Testis (tissue), 2 donors: ENCODE data around the gene DHX35.

Experiments used
- CTCF ChIP-seq, 3 experiments: fragments of 450-650 bp in 2 of 3; fragments of 200-600 bp in 1 of 3; sonication (generic) in 1 of 3; IDR thresholded peaks; one replicate each; pipeline ENCODE4 v1.5.1; 2016 to 2019; ENCODE audit warnings: antibody characterized with exemption in 3 of 3, mild to moderate bottlenecking in 2 of 3, moderate library complexity in 1 of 3
- POLR2A ChIP-seq: fragments of 450-650 bp; IDR thresholded peaks from one replicate; pipeline ENCODE4 v1.6.1; 2017; ENCODE audit warnings: antibody characterized with exemption, mild to moderate bottlenecking, moderate library complexity

GRCh38 chr20:38926142-38926933, 35.8 kb upstream of the DHX35 start, which contains the start of gene FAM83D:
- TF ChIP-seq CTCF (IDR thresholded peaks at IDR 0.05) (peak in 1 of 3 experiments; percentile 90), POLR2A (no peak)
